PC-9 (cell line): ENCODE measurements around the gene SSC5D. TPM values are rescaled to one million over a fixed set of nuclear protein-coding genes. Genes with fewer than 3 reads are reported as not detected.

ENCODE experiments used
- BruUV-seq: library from RNA; stranded (reverse); fragments of 400-500 nt; replicated peaks from 2 replicates; lab custom pipeline; 2021; lab: Mats Ljungman, UMichigan
- CTCF ChIA-PET: fragments of 300-600 bp; sonication (Branson Sonifier 250); formaldehyde crosslinking; loops from one replicate; lab custom pipeline; 2022; ENCODE audit warnings: antibody characterized with exemption; lab: Charles Lee
- POLR2A ChIA-PET: fragments of 300-600 bp; sonication (Branson Sonifier 250); formaldehyde crosslinking; loops from one replicate; lab custom pipeline; 2022; ENCODE audit warnings: antibody characterized with exemption; ENCODE audit not compliant: unreplicated experiment; lab: Charles Lee
- DNase-seq, 2 experiments: peaks; one replicate each; pipeline versions ENCODE4 v3.0.0 to v3.0.0-alpha.2; 2015 to 2022; ENCODE audit warnings: mixed read lengths in 1 of 2
- H2AFZ ChIP-seq: fragments of 200-600 bp; sonication (generic); 2 replicates; pipeline ENCODE4 v1.8.1; 2017; ENCODE audit warnings: antibody characterized with exemption
- H3F3A ChIP-seq: fragments of 200-600 bp; sonication (generic); 2 replicates; pipeline ENCODE4 v1.8.1; 2017; ENCODE audit warnings: antibody characterized with exemption, mild to moderate bottlenecking, low read depth; ENCODE audit not compliant: insufficient read depth
- H3K27ac ChIP-seq: fragments of 200-600 bp; sonication (generic); 2 replicates; pipeline ENCODE4 v1.6.1; 2016; ENCODE audit warnings: mixed run types
- H3K27me3 ChIP-seq: fragments of 200-600 bp; sonication (generic); 2 replicates; pipeline ENCODE4 v1.6.1; 2016; ENCODE audit warnings: low read depth, mixed run types; ENCODE audit not compliant: insufficient read depth
- H3K36me3 ChIP-seq: fragments of 200-600 bp; sonication (generic); 2 replicates; pipeline ENCODE4 v1.6.1; 2016; ENCODE audit warnings: low read depth, mixed run types
- H3K4me1 ChIP-seq: fragments of 200-600 bp; sonication (generic); replicated peaks from 2 replicates; pipeline ENCODE4 v1.6.1; 2016; ENCODE audit warnings: mixed run types; ENCODE audit not compliant: insufficient read depth
- H3K4me2 ChIP-seq: fragments of 200-600 bp; sonication (generic); 2 replicates; pipeline ENCODE4 v1.6.1; 2017; ENCODE audit warnings: mixed run types
- H3K4me3 ChIP-seq: fragments of 200-600 bp; sonication (generic); 2 replicates; pipeline ENCODE4 v1.6.1; 2016; ENCODE audit warnings: mixed run types
- H3K79me2 ChIP-seq: fragments of 200-600 bp; sonication (generic); 2 replicates; pipeline ENCODE4 v1.6.1; 2017; ENCODE audit warnings: low read depth, mixed run types
- H3K9me2 ChIP-seq: fragments of 200-600 bp; sonication (generic); 2 replicates; pipeline ENCODE4 v1.8.1; 2017; ENCODE audit warnings: mild to moderate bottlenecking; ENCODE audit not compliant: insufficient read depth
- H3K9me3 ChIP-seq: fragments of 200-600 bp; sonication (generic); 2 replicates; pipeline ENCODE4 v1.8.1; 2016; ENCODE audit warnings: low read depth; ENCODE audit not compliant: insufficient read depth
- H4K20me1 ChIP-seq: fragments of 200-600 bp; sonication (generic); 2 replicates; pipeline ENCODE4 v1.8.1; 2017; ENCODE audit not compliant: insufficient read depth
- EZH2 ChIP-seq: fragments of 200-600 bp; sonication (generic); IDR thresholded peaks from 2 replicates; pipeline ENCODE4 v1.8.0; 2017; ENCODE audit warnings: antibody characterized with exemption, low read depth
- intact Hi-C: fragments of 100-400 bp; cut with micrococcal nuclease; formaldehyde crosslinking; loops from one replicate; pipeline ENCODE4 v1.10.0; 2022; ENCODE audit not compliant: unreplicated experiment
- total RNA-seq: library from RNA; stranded (reverse); gene quantifications from 2 replicates; pipeline ENCODE4 v1.2.3, GENCODE V29; 2021
- TF ChIP-seq, protein P1 (sequence below): fragments of 200-600 bp; sonication (generic); conservative IDR thresholded peaks from 2 replicates; pipeline ENCODE4 v1.6.1; 2017; ENCODE audit warnings: mixed run types, antibody characterized with exemption, mild to moderate bottlenecking, moderate library complexity

SSC5D gene
- total RNA-seq, 1 experiment from 2014 or later = 3.9 TPM

DNA sequence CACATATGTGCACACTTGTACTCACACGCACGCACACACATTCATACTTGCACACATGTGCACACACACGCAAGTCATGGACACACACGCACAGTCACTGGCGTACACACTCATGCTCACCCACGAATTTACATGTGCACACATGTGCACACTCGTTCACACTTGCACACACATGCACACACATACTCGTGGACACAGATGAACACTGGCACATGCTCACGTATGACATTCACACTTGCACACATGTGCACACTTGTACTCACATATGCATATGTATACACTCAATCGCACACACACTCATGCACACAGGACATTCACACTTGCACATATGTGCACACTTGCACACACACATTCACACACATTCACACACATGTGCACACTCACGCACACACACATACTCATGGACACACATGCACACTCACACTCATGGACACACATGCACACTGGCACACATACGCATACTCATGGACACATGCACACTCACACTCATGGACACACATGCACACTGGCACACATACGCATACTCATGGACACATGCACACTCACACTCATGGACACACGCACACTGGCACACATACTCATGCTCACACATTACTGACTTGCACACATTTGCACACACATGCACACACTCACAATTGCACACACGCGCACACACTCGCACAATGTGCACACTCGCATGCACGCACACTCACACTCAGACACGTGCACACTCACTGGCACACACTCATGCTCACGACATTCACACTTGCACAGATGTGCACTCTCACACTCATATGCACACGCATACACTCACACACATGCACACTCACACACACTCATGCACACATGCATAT, 39.2 kb downstream of the SSC5D start:
- H3K4me3 ChIP-seq = no peak overlapping the region
- DNase-seq = no peak
- no peaks in the 10 kb centered on the region for H3K79me2 ChIP-seq
- H3K27me3 ChIP-seq = no peaks in the 10 kb centered on the region
- no peak overlapping the region for H3K4me2 ChIP-seq
- H3K9me2 ChIP-seq = no peaks in the 10 kb centered on the region
- H3K27ac ChIP-seq = no peak overlapping the region
- BruUV-seq = no TSS peak
- H4K20me1 ChIP-seq = no peaks in the 10 kb centered on the region
- H3K4me1 ChIP-seq = peaks cover 12% of the 10 kb centered on the region
- TF ChIP-seq, protein P1, sequence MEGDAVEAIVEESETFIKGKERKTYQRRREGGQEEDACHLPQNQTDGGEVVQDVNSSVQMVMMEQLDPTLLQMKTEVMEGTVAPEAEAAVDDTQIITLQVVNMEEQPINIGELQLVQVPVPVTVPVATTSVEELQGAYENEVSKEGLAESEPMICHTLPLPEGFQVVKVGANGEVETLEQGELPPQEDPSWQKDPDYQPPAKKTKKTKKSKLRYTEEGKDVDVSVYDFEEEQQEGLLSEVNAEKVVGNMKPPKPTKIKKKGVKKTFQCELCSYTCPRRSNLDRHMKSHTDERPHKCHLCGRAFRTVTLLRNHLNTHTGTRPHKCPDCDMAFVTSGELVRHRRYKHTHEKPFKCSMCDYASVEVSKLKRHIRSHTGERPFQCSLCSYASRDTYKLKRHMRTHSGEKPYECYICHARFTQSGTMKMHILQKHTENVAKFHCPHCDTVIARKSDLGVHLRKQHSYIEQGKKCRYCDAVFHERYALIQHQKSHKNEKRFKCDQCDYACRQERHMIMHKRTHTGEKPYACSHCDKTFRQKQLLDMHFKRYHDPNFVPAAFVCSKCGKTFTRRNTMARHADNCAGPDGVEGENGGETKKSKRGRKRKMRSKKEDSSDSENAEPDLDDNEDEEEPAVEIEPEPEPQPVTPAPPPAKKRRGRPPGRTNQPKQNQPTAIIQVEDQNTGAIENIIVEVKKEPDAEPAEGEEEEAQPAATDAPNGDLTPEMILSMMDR = no peak
- TF ChIP-seq EZH2 = no peak
- ChIA-PET POLR2A (interaction anchor here (0.7 kb wide), 1 partner anchor 17 kb away, joined by 4 read pairs; no protein-coding TSS in a partner anchor), CTCF (no interaction called here)
- peaks cover 22% of the 10 kb centered on the region; the same call in 1 of the 2 replicates for H3F3A ChIP-seq
- H3K9me3 ChIP-seq = no peaks in the 10 kb centered on the region
- no peak overlapping the region for H2AFZ ChIP-seq
- intact Hi-C loops = loop anchor here (2.0 kb wide), 1 partner anchor 59 kb away; no protein-coding TSS in a partner anchor
- H3K36me3 ChIP-seq = no peaks in the 10 kb centered on the region

DNA sequence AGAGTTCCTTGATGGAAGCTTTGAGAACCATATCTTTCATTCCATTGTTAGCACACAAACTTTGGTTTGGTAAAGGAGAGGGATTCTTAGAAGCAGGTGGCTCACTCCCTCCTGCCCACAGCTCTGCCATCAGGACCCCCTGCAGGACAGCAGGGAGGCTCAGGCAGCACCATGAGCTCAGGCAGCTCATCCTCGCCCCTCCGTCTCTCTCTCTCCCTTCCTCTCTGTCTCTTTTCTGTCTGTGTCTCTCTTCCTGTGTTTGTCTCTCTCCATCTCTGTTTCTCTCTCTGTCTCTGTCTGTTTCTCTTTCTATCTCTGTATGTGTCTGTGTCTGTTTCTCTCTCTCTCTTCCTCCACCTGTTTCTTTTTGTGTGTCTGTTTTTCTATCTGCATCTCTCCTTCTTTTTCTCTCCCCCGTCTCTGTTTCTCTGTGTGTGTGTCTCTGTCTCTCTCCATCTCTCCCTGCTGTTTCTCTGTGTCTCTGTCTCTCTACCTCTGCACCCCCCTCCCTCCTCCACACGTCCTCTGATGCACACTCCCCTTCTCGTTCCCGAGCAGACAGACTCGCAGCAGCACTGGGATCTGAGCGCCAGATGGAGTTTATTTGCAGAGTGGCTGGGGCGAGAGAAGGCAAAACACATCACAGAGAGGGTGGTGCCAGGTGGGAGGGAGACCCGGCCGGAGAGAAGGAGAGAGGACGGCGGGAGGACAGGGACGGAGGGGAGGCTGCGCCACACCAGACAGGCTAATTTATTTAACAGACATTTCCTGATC, 40.0 kb downstream of the SSC5D start:
- Histone ChIP-seq H3K9me3 (no peaks in the 10 kb centered on the region), H3K79me2 (no peaks in the 10 kb centered on the region), H3K27ac (no peak overlapping the region), H3K9me2 (no peaks in the 10 kb centered on the region), H3K27me3 (no peaks in the 10 kb centered on the region), H3K4me3 (no peak overlapping the region), H3K4me2 (no peak overlapping the region), H3K4me1 (peaks cover 12% of the 10 kb centered on the region), H3F3A (peaks cover 22% of the 10 kb centered on the region; the same call in 1 of the 2 replicates), H2AFZ (no peak overlapping the region), H3K36me3 (no peaks in the 10 kb centered on the region), H4K20me1 (no peaks in the 10 kb centered on the region)
- no TSS peak for BruUV-seq
- intact Hi-C loops = no loop called here
- TF ChIP-seq, protein P1 = no peak
- no peak for TF ChIP-seq EZH2
- CTCF ChIA-PET = no interaction called here
- DNase-seq = no peak
- POLR2A ChIA-PET = interaction anchor here (0.7 kb wide), 1 partner anchor 16 kb away, joined by 4 read pairs; no protein-coding TSS in a partner anchor

DNA sequence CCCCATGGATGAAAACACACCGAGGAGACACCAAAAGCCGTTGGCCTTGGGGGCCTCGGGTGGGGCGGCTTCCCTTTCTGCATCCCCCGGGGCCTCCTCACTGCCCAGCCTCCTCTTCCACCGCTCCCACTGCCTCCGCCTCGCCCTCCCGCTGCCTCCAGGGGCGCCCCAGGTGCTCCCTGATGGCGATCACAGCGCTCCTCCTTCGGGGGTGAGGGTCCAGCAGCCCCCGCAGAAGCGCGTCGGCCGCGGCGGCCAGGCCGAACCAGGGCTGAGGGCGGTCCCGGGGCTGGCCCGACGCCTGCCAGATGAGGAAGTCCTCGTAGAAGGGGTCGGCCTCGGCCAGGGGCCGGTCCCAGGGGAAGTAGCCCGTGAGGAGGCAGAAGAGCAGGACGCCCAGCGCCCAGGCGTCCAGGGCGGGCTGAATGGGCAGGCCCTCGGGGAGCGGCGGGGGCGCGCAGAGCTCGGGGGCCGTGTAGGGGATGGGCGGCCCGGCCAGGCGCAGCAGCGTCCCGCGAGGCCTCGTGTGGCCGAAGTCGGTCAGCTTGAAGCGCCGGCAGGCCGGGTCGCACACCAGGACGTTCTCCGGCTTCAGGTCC, 41.5 kb downstream of the SSC5D start:
- ChIA-PET CTCF (no interaction called here), POLR2A (interaction anchor here (0.6 kb wide), 1 partner anchor 51 kb away, joined by 6 read pairs; the partner anchor contains the start of gene ZNF579)
- no peaks in the 10 kb centered on the region for H3K36me3 ChIP-seq
- H2AFZ ChIP-seq = no peak overlapping the region
- no peak overlapping the region for H3K27ac ChIP-seq
- no peak for TF ChIP-seq EZH2
- TF ChIP-seq, protein P1 = no peak
- intact Hi-C loops = no loop called here
- H3K27me3 ChIP-seq = no peaks in the 10 kb centered on the region
- DNase-seq = no peak
- no peak overlapping the region for H3K4me3 ChIP-seq
- peaks cover 22% of the 10 kb centered on the region; the same call in 1 of the 2 replicates for H3F3A ChIP-seq
- no peaks in the 10 kb centered on the region for H3K79me2 ChIP-seq
- no peak overlapping the region for H3K4me2 ChIP-seq
- peaks cover 12% of the 10 kb centered on the region for H3K4me1 ChIP-seq
- BruUV-seq = no TSS peak
- H3K9me2 ChIP-seq = no peaks in the 10 kb centered on the region
- H4K20me1 ChIP-seq = no peaks in the 10 kb centered on the region
- no peaks in the 10 kb centered on the region for H3K9me3 ChIP-seq
